ENCODE measurements around the gene ZFC3H1.

Gene ZFC3H1

DNA sequence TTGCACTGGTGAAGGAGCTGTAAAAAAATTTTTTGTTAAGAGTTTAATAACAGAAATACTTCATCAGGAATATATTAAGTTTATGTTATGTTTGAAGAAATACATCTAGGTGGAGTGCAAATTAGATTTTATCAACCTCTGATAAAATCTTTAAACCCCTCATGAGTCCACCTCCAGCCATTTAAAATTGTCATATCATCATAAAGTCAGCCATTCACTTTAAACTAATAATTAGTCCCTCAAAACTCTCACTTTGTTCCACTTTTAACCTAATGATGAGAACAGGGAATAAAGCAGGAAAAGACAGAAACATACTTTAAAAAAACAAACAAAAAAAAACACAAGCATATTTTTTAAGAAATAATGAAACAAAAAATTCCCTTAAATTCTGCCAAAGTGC, 25.1 kb downstream of the ZFC3H1 start:
- no peak for DNase-seq (ENCODE audit: low spot score)

DNA sequence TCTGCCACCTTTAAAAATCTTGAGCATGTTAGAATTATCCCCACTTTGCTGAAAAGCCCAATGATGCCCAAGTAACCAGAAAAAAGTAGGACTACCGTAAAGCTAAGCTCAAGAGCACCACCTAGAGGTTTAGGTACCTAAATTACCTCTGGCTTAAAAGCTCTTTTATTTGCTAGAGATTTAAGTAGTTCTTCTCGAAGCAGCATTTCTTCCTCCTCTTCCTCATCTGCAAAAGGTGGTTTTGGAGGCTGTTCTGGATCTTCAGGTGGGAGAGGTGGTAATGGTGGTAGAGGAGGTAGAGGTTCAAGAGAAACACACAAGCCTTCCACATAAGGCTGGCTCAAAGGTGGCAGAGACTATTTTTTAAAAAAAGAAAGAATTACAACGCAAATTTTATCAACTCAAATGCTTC, 26.9 kb downstream of the ZFC3H1 start:
- DNase-seq (ENCODE audit: low spot score), result peak; percentile 22

DNA sequence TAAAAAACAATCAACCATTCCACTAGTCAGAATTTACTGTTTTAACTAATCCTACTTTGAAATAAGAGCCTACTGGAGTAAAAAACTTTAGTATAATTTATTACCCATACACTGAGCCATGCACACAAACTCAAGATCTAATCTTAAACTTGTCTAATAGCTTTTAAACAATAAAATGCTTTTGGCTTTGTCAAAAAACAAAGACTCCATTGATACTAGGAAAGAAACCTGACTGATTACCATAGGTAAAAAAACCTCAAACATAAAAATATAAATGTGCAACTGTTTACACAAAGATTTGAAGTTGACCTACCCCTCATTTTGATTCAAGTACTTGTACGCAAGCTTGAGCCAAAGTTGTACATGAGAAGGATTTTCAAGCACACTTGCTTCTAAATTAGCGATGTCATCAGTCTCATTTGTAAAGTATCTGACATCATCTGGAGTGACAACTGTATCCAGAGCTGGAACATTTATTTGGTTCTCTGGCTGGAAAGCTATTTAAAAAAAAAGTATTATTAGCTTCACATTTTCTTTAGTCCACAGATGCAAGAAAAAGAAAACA, 36.1 kb downstream of the ZFC3H1 start:
- no peak for DNase-seq (ENCODE audit: low spot score)

DNA sequence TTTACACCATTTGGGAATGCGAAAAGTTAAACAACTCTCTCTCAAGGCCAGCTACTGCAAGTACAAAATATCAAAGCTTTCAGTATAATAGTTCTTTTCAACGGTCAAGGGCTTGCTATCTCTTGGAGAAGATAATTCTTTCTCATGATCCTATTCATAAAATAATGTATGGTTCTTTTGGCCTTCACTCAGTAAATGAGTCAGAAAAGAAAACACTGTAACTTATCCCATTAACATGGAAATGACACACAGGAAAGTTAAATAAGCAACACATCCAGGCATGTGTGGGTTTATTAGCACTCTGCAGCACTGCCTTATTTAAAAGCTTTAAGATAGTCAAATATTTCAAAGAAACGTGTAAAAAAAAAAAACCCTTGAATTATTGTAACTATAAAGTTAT, 36.9 kb downstream of the ZFC3H1 start:
- no peak for DNase-seq (ENCODE audit: low spot score)

DNA sequence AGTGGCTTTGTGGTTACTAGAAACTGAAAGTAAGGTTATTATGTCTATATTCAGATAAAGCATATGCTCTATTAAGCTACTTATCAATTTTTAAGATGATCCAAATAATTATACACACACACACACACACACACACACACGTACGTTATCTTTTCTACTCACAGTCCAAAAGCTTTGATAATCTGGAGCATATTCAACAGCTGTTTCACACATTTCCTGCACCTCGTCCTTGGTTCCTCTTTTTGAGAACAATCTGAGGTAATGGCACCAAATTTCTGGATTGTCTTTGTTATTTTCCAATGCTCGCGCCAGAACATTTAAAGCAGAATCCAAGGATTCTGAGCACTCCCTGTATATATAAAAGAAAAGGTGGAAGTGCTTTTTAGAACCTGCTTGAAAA, 37.5 kb downstream of the ZFC3H1 start:
- no peak for DNase-seq (ENCODE audit: low spot score)

DNA sequence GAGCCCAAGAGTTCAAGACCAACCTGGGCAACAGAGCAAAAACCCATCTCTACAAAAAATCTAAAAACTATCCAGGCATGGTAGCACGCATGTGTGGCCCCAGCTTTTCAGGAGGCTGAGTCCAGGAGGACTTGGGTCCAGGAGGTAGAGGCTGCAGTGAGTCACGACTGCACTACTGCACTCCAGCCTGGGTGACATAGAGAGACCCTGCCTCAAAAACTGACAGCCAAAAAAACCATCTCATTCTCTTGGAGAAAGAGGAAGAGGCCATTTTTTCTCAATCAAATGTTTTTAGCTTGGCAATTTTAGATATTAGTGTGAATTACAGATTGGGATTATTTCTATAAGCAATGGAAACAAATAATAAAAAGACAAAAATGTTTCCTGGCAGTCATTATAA, 38.2 kb downstream of the ZFC3H1 start:
- no peak for DNase-seq (ENCODE audit: low spot score)

DNA sequence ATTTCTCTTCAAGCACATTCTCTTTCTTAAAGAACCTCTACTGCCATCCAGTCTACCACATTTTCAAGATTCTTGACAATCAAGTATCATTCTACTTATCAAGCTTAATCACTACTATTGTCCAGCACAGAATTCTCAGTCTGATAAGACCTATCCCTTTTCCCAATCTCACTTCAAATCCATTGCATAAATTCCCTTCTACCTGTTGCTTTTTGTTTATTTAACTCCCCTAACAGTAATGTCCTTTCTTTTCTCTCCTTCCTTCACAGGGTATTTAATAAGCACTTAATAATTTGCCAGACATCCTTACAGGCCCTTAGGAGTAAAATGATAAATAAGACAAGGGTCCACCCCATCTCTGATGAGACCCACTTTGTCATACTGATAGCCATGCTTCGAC, 41.7 kb downstream of the ZFC3H1 start:
- DNase-seq (ENCODE audit: low spot score), result no peak

DNA sequence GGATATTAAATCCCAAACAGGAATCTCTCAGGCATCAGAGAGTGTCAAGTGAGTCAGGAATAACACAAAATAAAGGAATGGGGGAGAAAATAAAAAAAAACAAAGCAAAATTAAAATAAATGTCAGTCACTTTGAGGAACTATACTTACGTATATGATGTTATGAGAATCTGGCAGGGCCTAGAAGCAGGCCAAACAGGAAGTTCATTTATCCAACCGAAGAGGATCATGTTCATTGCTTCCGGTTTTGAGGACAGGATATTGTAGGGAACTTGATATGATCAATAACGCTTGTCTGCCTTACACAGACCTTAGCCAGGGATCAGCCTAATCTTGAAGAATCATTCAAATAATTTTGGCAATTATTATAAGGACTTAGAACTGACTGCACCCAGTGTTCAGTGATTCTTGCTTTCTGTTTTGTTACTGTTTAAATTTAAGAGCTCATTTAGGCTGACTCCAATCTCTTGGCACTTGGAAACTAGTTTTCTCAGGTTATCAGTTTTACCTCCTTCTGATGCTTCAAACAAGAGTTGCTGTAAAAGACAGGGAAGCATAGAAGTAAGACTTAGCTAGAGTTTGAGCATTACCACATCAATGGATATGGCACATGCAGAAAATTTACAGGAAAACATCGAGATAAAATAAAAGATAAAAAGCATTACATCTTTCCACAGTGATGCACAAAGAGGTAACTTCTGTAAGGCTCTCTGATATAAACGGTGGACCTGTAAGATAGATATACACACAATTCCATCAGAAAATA, 53.4 kb downstream of the ZFC3H1 start:
- no peak for DNase-seq (ENCODE audit: low spot score)

DNA sequence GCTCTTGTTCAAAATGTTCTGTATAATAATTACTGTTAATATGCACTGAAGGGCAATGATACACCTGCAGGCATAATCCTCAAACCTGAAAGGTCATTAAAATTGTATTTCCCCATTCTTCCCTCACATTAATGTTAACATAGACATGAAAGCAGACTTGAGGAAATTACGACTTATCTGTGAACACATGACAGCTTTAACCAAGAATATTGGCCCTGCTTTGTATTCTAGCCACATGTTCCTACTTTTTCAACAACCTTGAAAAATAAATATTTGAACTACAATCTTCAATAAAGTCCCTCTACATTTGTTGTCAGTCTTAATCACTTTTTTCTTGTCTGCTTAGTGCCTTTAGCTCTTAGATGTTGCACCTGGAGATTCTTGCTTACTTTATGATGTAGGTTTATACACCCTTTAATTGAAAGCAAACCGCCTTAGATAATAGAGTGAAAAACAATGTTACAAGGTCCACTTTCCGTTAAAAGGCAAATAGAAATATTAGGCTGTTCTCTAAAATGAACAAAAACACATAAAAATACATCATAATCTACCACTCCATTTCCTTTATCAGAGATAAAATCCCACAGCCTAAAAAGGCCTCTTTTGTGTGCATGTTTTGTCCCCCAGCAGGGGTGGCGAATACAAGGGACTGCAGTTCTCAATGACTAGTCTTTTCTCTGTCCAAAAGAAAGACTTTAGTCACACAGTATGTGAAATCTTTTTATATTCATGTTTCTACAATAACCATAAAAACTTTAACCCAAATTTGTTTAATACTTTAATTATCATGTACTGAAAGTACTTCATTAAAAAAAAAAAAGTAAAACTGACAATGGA, 55.9 kb downstream of the ZFC3H1 start:
- DNase-seq (ENCODE audit: low spot score), result no peak

DNA sequence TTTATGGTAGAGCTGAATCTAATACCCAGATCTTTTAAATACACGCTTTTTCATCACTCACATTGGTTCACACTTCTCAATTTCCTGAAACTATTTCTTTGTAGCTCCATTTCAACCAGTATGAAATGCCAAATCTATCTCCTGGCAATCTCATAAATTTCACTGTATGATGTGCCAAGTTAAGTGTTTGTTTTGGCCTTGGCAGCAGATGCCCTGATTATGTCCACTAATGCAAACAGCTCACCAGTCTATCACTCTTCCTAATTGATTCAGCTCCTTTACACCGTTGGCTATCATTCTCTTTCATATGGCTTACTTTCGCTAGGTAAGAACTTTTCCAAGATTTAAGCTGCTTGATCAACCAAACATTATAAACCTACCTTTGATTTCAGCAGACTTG, 58.6 kb downstream of the ZFC3H1 start:
- DNase-seq (ENCODE audit: low spot score), result no peak

DNA sequence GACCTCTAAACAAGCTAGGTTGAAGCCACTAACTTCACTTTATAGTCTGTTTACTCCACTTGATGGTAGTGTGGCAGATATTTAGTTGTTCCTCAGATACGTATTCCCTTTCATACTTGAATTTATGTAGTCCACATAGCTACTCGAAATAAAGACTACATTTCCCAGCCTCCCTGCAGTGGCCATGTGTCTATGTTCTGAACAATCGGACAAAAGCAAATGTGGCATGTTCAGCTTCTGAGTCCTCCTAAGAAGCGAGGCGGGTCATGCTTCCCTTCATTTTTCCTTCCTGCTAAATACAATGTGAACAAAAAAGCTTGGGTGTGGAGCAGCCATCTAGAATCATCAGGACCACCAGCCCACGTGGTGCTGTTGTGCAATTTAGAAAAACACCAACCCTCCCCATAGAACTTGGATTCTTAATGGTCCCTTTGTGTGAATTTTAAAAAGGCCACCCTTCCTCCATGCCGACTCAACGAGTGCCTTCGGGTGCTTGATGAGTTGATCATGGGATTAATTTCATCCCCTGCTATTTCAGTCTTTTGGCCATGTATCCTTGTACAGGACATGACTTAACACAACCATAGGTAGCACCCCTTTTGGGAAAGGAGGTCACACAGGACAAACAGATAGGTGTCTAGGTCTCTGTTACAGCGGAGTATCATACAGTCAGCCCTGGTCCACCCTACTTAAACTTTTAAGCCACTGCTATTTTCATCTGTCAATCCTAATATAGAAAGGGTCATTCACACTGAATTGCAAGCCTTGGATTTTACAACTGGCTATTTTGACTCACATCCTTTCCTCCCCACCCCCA, 60.7 kb downstream of the ZFC3H1 start:
- DNase-seq (ENCODE audit: low spot score), result no peak

DNA sequence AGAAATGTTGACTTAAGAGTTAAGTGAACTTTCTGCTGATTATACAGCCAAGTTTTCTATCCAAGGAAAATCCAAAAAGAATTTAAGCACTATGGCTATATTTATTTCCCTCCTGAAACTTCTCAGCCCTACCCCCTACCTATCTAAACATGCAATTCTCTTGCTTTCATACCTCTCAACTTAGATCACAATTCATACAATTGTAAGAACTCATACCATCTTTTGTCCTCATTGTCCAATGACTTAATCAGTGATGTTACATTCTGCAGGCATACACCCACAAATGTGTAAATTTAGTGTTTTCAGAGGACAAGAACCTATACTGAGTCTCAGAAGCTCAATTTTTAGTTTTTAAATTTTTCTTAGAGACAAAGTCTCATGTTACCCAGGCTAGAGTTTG, 62.1 kb downstream of the ZFC3H1 start:
- DNase-seq (ENCODE audit: low spot score), result no peak

DNA sequence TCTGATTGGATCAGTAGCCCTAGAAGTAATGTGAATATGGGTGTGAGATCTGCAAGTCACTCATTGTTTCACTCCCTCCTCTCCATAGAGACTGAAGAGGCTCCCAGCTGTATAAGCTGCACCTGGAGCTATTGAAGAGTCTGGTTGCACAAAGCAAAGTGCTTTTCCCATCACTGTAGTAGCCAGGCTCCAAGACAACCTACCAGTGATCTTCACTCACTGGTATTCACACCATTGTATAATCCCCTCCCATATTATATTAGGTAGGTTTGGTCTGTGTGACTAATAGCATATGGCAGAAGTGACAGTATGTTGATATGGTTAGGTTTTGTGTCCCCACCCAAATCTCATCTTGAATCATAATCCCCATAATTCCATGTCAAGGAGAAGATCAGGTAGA, 64.4 kb downstream of the ZFC3H1 start:
- DNase-seq (ENCODE audit: low spot score), result no peak

DNA sequence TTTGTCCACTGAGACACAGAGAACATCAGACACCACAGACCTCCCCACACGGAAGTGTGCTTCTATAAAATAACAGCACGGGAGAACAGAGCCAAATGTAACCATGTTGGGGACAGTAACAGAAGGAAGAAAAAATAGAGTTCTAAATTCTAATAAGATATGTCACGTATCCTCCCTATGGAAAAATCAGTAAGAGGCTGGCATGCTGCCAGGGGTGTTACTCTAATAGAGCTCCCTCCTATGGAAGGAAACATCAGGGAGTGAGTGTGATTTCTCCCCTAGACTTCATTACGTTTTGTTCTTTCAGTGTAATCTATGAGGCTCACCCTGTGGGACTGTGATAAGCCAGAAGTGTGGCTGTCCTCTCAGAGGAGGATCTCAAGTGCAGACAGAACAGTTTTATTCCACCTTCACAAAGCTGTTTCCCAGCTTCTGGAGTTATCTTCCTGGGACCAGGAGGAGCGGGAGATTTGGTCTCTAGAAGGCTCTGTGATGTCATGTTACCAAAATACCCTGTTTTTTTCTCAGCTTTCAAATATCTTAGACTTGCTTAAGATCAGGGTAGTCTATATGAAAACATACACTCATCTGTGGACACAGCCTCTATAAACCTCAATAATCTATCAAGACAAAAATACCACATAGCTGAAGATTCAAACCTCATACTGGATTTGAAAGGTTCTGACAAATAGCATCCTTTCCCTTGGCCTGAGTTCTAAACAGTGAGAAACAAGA, 69.3 kb downstream of the ZFC3H1 start:
- no peak for DNase-seq (ENCODE audit: low spot score)

DNA sequence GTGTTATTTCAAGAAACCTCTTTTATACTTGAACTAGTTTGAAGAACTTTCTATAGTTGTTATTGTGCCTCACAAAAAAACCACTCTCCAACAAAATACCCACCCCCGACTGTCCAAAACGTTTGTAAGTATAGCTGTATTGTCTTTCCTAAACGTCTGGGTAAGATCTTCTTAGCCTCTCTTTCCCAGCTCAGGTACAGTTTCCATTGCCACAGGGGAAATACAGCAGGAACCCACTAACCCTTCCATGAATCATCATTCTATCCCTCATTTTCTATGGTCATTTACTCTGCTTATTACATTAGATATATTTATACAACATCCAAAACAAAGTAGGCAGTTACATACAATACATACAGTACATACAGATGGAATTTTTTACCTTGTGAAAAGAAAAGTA, 70.8 kb downstream of the ZFC3H1 start:
- no peak for DNase-seq (ENCODE audit: low spot score)

DNA sequence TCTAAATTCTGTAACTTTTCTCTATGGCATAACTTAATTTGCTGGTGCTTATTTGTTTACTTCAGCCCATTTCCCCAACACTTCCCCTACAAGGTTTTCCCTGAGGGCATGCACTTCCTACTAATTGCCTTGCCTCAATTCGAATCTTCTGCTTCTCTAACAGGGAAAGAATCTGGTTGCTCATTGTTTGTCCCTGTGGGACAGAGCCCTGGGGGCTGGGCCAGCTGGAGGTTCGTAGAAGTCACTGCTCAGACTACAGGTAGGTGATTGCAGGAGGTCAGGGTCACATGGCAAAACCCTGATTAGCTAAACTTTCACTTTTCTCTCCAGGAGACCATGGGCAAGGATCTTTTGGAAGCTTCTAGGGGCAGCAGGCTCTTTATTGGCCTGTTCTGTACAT, 72.0 kb downstream of the ZFC3H1 start:
- no peak for DNase-seq (ENCODE audit: low spot score)

DNA sequence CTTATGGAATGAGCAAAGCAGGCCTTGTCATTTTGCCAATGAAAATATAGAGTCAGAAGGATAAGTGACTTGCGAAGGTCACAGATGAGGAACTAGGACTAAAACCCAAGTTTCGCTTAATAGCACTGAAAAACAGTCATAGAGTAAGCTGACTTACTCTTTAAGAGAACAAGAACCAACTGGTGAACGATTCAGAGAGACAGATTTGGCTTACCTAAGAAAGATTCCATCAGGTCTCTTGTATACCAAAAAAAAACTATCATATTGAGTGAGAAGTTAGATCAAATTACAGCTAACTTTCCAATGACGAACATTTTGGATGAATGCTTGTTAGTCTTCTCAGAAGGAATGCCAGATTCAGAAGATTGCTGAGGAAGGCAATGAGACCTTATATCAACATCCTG, 74.2 kb downstream of the ZFC3H1 start:
- no peak for DNase-seq (ENCODE audit: low spot score)

DNA sequence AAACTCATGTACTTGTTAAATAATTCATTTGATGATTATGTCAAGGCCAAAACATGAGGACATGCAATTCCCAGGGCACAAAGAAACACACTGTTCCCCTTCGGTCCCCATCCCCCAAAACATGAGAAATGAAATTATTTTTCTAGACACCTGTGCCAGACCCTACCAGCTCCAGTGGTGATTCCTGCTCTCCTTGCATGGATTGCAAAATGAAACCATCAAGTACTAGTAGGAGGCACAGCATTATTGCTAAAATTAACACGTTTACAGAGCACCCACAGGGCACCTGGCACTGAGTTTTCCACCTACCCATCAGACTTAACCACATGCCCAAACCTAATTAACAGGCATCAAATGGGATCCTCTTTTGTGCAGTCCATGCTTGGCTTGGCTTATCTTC, 76.6 kb downstream of the ZFC3H1 start:
- no peak for DNase-seq (ENCODE audit: low spot score)

DNA sequence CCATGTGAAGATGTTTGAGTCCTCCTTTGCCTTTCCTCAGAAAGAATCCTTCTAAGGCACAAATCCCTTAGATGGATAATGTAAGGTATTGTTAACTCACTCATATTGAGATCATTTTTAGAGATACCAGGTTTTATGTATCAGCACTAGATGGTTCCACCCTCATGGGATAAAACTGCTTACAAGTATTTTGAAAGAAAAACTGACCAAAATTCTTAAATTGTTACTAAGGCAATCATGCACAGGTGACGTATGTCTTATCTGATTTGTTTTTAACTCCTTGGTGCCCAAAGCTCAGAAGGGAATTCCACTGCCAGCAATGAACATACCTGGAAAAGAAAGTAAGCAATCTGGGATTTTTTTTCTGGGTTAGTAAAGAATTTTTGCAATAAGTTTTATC, 78.4 kb downstream of the ZFC3H1 start:
- no peak for DNase-seq (ENCODE audit: low spot score)

DNA sequence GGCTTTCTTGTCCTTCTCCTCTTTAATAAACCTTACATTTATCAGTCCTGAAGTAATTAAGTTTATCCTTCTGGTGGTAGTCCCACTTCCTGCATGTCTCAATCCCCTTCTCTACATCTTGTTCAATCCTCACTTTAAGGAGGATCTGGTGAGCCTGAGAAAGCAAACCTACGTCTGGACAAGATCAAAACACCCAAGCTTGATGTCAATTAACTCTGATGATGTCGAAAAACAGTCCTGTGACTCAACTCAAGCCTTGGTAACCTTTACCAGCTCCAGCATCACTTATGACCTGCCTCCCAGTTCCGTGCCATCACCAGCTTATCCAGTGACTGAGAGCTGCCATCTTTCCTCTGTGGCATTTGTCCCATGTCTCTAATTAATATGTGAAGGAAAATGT, 79.3 kb downstream of the ZFC3H1 start:
- DNase-seq (ENCODE audit: low spot score), result no peak

DNA sequence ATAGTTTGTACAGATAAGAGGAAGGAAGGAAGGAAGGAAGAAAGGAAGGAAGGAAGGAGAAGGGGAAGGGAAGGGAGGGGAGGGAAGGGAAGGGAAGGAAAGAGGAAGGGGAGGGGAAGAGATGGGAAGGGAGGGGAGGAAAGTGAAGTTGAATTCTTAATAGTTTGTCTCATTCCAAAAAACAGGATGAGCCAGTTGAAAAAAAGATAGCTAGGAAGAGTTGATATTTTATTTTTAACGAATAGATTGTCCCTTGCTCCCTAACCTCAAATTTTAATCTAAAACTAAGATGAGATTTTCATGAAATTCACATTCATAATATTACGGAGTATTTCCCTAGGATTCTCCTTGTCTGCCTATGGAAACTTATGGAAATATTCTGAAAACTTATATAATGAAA, 80.7 kb downstream of the ZFC3H1 start:
- DNase-seq (ENCODE audit: low spot score), result no peak

DNA sequence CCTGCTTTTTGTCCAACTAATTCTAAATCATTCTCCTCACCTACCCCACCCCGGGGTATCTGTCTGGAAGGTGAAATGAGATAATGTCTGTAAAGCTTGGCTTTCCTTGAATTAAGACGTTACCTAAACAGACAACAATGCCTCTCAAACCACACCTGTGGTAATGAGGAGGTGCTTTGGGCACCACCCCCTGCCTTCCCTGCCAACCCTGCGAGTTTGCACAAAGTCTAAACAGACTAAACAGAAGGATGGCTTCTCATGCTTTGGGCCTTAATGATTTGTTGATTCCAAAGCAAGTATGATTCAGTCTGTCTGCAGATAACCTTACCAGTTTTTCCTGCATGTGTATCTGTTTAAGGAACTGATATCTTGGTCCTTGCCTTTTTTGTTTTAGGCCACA, 82.4 kb downstream of the ZFC3H1 start:
- no peak for DNase-seq (ENCODE audit: low spot score)

All from HuH-7 (cell line).